ENCODE results near the gene KRT86.
A peak's percentile ranks its signal among the peaks of the same experiment; 100 is the strongest.
"Not testable (repeated sequence)": the region's sequence is repeated elsewhere in the genome, so short reads cannot be mapped to it uniquely, and the experiment has no call there.

KRT86 gene

GRCh38 chr12:52342781-52343490 lies 68.5 kb downstream of the KRT86 start:
- no peak for DNase-seq

DNA sequence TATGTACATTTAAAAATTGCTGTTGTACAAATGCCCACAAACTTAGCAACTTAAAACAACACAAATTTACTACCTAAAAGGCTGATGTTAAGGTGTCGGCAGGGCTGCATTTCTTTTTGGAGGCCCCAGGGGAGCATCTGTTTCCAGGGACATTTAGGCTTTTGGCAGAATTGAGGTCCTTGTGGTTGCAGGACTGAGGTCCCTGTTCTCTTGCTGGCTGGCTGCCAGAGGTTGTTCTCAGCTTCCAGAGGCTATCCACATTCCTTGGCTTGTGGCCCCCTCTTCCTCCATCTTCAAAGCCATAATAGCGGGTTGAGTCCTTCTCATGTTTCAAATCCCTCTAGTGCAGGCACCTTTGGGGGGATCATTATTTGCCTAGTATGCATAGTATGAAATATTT lies 69.1 kb downstream of the KRT86 start:
- no peak for DNase-seq

DNA sequence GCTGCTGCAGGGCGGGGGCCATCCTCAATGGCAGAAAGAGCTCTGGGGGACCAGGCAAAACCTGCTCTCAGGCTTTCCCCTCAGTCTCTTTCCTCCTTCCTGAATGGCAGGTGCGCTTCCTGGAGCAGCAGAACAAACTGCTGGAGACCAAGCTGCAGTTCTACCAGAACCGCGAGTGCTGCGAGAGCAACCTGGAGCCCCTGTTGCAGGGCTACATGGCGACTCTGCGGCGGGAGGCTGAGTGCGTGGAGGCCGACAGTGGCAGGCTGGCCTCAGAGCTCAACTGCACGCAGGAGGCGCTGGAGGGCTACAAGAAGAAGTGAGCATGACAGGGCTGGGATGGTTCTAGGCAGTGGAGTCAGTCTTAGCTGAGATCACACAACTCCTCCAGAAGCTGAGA lies 69.7 kb downstream of the KRT86 start:
- no peak for DNase-seq

GRCh38 chr12:52345041-52345440 lies 70.6 kb downstream of the KRT86 start:
- not testable (repeated sequence) for DNase-seq

- no peak for DNase-seq
Measured at GRCh38 chr12:52346593-52346992, 72.1 kb downstream of the KRT86 start.

GRCh38 chr12:52347016-52347415 lies 72.6 kb downstream of the KRT86 start:
- DNase-seq: no peak

DNA sequence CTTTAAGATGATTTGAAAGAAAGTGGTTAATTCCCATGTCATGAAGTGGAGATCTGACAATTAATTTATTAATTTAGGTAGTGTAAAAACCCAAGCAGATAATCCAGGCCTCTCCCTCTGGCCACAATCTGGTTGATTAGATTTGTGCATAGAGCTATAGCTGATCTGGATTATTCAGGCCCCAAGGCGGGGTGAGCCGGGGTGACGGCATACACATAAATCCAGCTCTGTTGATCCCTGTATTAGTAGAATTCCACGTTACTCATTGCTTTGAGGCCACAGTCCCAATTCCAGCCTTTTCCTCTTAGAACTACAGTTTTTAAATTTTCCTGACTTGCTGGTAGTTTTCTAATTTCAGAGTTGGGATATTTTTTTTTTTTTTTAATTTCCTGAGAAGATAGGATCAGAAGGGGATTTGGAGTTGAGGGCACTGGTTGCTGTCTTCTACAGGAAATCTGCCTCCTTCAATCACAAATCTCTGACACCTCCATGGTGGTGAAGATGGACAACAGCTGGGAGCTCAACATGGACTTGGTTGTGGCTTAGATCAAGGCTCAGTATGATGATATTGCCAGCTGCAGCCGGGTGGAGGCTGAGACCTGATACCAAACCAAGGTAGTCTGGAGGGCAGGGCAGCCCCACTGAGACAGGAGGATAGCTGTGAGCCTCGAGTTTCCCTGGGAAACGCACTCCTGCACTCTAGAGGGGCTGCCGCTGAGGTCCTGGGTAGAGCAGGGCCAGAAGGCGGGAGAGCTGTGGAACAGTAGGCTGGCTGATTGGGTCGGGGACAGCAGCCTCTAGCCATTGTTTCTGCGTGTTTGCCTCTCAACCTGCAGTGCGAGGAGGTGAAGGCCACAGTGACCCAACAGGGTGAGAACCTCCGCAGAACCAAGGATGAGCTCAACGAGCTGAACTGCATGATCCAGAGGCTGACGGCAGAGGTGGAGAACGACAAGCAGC lies 73.4 kb downstream of the KRT86 start:
- no peak for DNase-seq

- DNase-seq: no peak
Measured at GRCh38 chr12:52349196-52349595, 74.8 kb downstream of the KRT86 start.

DNA sequence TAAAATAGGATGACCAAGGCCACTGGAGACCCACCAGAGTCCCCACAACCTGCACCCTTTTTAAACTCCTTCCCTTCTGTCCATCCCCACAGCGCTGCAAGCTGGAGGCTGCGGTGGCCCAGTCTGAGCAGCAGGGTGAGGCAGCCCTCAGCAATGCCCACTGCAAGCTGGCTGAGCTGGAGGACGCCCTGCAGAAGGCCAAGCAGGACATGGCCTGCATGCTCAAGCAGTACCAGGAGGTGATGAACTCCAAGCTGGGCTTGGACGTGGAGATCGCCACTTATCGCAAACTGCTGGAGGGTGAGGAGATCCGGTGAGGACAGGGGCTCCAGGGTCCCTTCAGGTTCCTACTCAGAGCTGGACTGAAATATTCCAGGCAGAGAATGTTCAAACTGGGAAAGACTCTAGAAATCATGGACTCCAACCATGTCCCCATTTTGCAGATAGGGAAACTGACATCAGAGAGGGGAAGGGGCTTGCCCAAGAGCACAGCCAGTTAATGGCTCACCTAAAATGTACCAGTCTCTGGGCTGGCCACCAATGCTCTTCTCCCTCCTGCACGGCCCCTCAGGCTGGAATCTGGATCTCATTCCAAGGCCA lies 75.7 kb downstream of the KRT86 start:
- DNase-seq: no peak

DNA sequence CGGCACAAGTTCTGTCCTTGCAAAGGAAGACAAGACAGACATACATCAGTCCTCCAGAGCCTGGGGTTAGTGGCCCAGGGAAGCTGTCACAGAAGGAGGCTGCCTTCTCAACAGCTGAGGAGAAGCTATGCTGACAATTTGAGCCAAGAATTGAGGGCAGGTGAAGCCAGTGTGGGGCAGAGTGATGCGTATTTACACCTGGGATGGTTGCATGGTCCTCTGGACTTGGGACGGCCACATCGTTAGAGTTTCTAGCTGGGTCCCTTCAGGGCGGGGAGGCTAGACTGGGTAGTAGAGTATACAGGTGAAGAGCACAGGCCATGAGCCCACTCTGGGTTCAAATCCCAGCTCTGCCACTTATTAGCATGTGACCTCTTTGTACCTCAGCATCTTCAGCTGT lies 76.3 kb downstream of the KRT86 start:
- no peak for DNase-seq

DNA sequence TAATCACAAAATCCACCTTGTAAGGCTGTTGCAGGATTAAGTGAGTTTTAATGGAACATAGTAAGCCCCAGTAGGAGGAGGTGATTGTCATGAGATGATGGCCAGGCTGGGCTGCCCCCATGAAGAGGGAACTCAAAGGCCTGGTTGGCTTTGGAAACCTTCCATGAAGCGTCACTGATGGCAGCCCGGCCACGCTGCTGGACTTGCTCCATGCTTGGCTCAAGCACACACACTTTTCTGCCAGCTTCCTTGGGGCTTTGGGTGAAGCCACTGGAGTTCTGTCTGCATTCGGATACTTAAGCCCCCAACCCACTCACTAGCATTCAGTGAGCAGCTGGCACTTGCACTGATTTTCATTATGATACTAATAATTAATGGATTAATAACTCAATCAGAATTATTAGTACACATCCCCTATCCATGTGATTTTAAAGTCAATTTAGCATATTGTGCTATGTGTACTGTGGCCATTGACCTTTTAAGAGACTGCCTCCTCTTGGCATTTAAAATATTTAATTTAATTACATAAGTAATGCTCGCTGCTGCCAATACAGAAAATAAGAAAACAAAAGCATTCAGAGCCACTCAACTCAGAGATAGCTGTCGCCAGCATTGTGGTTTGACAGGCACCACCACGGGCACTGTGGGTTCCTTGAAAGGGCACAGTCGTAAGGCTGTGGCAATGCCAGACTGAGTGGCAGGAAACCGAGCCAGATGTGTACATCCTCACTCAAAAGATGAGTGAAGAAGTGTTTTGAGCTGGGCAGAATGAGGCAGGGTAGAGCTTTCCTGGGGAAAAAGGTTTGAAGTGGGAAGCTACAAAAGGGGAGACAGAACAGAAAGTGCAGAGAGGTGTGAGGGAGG lies 77.0 kb downstream of the KRT86 start:
- peak in 3 of 5 experiments; percentile 29 to 83 (median 65) for DNase-seq

GRCh38 chr12:52352951-52353350 lies 78.5 kb downstream of the KRT86 start:
- DNase-seq: no peak

GRCh38 chr12:52353766-52354165 lies 79.3 kb downstream of the KRT86 start:
- DNase-seq: no peak

DNA sequence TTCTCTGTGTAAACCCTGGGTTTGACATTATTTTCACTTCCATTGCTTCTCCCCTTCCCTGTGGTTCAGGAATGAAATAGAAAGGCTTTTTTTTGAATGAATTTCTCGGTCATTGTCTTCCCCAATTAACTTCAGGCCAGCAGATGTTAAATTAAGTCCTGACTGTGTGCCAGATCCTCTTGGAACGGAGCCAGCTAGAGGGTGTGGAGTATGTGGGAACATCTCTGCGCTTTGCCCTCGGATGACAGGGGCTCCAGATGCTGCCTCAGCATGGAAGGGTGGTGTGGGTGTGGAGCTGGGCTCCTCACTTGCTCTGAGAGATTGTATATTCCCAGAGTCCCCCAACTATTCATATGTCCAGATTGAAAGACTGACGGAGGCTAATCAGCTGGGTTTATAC lies 79.8 kb downstream of the KRT86 start:
- DNase-seq: no peak

- no peak for DNase-seq
Measured at GRCh38 chr12:52355176-52355575, 80.7 kb downstream of the KRT86 start.

- no peak for DNase-seq
Measured at GRCh38 chr12:52356031-52356761, 81.8 kb downstream of the KRT86 start.

- no peak for DNase-seq
Measured at GRCh38 chr12:52356762-52357580, 82.5 kb downstream of the KRT86 start.

Measured in T-helper 2 cell (primary cell).